ENCODE results near the gene L3MBTL2.
"Not testable (repeated sequence)": the region's sequence is repeated elsewhere in the genome, so short reads cannot be mapped to it uniquely, and the experiment has no call there.

The L3MBTL2 gene

DNA sequence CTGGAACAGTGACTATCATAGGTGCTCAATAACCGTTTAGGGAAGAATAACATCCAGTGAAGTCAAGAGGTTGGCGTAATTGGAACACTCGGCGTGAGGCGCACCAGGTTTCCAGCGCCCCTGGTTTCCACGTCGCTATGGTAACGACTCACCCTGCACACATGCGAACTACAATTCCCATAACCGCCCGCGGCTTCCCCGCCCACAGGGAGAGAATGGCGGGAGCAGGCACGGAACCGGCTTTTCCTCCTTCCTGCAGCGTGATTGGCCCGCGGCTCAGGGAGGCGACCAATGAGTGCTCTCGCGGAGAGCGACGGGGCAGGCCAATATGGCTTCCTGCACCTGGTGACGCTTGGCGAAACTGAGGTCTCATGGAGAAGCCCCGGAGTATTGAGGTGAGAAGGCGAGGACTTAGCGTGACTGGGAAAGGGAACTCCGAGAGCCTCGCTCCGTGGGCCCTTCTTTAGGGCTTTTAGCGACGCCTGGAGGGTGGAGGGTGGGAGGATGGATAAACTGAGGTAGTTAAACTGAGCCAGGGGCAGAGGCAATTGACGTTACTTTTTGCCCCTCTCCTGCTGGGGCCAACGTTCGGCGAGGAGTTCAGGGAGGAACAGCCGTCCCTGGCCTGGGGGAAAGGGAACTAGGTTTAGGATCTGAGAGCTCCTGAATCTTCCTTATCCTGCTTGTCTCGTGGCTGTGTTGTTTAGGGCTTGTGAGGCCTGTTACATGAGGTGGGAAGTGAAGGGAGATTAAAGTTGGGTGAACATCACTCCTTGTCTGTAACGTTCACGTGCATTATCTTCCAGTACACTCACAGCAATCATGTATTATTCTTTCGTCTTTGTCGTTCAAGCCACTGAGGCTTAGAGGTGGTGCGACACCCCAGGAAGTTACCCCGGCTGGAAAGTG lies at the start of gene L3MBTL2:
Gene L3MBTL2, plus strand, starts transcription at position 321 of the 909 bp plus-strand sequence. Its CDS starts 51 bp downstream, at position 372.
- peak; percentile 99 for DNase-seq (ENCODE audit: low spot score)

DNA sequence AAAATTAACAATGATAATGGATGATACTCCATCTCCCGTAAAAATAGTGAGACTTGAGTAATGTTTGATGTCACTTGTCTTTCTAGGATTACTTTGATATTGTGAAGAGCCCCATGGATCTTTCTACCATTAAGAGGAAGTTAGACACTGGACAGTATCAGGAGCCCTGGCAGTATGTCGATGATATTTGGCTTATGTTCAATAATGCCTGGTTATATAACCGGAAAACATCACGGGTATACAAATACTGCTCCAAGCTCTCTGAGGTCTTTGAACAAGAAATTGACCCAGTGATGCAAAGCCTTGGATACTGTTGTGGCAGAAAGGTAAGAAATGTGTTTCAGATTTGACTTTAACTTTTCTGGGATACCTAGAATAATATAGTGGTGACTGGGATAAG lies 48.0 kb upstream of the L3MBTL2 start:
- DNase-seq (ENCODE audit: low spot score) = no peak

DNA sequence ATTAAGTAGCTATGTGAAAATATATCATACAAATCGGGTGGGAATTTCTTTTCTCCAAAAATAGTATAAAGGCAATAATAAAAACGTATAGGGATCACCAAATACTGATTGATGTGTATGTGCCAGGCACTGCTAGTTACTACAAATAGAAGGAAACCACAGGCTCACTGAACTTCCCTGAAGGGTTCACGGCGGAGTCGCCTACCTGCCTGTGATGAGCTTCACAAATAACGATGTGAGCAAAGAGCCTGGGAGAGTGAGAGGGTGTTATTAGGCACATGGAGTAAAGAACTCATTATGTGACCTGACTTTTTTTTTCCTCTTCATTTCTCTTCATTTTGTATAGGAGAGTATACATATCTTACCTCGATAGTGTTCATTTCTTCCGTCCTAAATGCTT lies 36.0 kb upstream of the L3MBTL2 start:
- DNase-seq (ENCODE audit: low spot score) = no peak

DNA sequence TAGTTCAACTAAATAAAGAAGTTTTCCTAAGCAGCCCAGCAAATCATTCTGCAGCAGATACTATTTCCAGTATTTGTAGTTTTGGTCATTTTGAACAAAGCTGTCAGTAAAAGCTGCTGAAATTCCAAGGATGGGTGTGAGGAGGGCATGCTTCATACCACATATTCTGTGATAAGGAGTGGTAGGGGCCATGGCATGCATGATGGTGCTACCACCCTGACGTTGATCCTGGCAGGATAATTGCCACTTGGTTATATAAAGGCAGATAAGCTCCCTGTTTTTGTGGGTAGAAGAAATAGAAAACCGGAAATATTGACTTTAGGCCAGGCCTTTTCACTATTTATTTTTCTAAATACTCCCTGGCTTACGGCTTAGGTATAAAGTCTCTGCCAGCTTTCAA lies 33.1 kb upstream of the L3MBTL2 start:
- DNase-seq (ENCODE audit: low spot score) = no peak

DNA sequence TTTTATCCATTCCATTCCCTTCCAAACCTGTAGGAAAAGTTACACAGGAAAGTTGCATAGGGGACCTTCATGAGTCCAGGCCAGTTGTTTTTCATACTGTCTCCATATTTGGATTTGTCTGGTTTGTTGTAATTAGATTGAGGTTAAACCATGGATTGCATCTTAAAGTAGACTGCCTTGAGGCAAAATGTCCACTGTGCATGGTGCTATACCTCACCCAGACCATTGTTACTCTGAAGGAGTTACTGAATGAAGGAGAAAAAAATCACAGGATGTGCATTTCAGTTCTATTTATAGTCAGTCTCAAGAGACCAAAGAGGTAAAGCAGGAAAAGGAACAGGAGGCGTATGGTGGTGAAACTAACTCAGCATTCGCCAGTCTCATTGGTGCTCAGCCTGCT lies 29.6 kb upstream of the L3MBTL2 start:
- DNase-seq (ENCODE audit: low spot score) = no peak

DNA sequence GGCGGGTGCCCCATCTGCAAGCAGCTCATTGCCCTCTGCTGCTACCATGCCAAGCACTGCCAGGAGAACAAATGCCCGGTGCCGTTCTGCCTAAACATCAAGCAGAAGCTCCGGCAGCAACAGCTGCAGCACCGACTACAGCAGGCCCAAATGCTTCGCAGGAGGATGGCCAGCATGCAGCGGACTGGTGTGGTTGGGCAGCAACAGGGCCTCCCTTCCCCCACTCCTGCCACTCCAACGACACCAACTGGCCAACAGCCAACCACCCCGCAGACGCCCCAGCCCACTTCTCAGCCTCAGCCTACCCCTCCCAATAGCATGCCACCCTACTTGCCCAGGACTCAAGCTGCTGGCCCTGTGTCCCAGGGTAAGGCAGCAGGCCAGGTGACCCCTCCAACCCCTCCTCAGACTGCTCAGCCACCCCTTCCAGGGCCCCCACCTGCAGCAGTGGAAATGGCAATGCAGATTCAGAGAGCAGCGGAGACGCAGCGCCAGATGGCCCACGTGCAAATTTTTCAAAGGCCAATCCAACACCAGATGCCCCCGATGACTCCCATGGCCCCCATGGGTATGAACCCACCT lies 28.0 kb upstream of the L3MBTL2 start:
- no peak for DNase-seq (ENCODE audit: low spot score)

DNA sequence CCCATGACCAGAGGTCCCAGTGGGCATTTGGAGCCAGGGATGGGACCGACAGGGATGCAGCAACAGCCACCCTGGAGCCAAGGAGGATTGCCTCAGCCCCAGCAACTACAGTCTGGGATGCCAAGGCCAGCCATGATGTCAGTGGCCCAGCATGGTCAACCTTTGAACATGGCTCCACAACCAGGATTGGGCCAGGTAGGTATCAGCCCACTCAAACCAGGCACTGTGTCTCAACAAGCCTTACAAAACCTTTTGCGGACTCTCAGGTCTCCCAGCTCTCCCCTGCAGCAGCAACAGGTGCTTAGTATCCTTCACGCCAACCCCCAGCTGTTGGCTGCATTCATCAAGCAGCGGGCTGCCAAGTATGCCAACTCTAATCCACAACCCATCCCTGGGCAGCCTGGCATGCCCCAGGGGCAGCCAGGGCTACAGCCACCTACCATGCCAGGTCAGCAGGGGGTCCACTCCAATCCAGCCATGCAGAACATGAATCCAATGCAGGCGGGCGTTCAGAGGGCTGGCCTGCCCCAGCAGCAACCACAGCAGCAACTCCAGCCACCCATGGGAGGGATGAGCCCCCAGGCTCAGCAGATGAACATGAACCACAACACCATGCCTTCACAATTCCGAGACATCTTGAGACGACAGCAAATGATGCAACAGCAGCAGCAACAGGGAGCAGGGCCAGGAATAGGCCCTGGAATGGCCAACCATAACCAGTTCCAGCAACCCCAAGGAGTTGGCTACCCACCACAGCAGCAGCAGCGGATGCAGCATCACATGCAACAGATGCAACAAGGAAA lies 27.3 kb upstream of the L3MBTL2 start:
- no peak for DNase-seq (ENCODE audit: low spot score)

DNA sequence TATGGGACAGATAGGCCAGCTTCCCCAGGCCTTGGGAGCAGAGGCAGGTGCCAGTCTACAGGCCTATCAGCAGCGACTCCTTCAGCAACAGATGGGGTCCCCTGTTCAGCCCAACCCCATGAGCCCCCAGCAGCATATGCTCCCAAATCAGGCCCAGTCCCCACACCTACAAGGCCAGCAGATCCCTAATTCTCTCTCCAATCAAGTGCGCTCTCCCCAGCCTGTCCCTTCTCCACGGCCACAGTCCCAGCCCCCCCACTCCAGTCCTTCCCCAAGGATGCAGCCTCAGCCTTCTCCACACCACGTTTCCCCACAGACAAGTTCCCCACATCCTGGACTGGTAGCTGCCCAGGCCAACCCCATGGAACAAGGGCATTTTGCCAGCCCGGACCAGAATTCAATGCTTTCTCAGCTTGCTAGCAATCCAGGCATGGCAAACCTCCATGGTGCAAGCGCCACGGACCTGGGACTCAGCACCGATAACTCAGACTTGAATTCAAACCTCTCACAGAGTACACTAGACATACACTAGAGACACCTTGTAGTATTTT lies 26.6 kb upstream of the L3MBTL2 start:
- DNase-seq (ENCODE audit: low spot score) = no peak

DNA sequence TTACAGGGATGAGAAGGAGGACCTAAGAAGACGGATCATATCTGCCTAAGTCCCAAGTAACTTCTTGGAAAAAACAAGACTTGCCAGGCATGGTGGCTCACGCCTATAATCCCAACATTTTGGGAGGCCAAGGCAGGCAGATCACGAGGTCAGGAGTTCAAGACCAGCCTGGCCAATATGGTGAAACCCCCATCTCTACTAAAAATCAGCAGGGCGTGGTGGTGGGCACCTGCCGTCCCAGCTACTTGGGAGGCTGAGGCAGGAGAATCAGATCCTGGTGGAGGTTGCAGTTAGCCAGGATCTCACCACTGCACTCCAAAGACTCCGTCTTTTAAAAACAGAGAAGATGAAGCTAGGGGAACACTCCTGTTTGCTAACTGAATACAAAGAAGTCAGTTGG lies 24.8 kb upstream of the L3MBTL2 start:
- DNase-seq (ENCODE audit: low spot score) = not testable (repeated sequence)

DNA sequence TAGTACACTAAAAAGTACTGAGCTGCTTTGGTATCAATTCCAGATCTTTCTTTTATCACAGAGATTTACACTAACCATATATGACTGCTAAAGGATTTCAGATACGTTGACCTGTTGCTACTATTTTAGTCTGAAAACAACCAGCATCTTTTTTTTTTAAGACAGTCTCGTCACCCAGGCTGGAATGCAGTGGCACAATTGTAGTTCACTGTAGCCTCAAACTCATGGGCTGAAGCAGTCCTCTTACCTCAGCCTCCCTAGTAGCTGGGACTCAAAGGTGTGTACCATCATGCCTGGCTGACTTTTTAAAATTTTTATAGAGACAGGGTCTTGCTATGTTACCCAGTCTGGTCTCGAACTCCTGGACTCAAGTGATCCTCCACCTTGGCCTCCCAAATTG lies 24.2 kb upstream of the L3MBTL2 start:
- no peak for DNase-seq (ENCODE audit: low spot score)

DNA sequence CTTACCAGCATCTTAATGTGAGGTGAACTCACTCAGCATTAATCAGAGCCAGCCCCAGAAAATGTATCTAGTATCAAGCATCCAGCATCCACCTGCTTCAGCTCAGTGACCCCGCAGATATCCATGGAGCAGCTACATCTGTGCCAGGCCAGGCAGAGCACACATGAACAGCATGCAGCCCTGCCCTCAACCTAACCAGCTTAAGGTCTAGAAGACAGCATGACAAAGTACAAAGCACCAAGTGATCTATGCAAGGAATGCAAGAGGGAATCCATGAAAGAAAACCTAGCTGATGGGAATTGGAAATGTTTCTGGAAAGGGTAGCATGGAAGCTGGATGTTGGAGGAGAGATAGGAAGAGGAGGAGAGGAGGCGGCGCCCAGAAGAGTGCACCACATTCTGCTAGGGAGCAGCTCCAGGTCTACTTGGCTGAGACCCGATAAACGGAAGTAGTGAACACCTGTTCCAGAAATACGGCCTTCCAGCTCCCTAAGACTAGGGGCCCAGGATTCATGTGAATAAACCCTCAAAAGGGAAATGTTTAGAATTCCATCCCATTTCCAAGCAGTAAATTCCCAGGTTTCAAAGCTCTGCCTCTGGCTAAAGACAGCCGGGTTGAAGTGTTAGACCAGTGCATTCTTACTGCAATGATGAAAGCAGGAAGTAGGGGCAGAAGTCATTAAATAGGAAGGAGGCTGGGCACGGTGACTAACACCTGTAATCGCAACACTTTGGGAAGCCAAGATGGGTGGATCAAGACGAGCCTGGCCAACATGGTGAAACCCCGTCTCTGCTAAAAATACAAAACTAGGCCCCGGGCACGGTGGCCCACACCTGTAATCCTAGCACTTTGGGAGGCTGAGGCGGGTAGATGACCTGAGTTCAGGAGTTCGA lies 23.5 kb upstream of the L3MBTL2 start:
- DNase-seq (ENCODE audit: low spot score) = peak; percentile 58

DNA sequence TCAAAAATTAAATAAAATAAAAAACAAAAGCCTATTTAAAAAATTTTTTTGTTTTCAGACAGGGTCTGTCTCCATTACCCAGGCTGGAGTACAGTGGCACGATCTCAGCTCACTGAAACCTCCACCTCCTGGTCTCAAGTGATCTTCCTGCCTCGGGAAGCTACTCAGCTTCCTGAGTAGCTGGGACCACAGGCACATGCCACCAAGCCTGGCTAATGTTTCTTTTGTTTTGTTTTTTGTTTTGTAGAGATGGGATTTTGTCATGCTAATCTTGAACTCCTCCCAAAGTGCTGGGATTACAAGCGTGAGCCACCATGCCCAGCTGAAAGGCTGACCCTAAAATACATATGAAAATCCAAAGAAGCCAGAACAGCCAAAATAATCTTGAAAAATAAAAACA lies 20.4 kb upstream of the L3MBTL2 start:
- no peak for DNase-seq (ENCODE audit: low spot score)

DNA sequence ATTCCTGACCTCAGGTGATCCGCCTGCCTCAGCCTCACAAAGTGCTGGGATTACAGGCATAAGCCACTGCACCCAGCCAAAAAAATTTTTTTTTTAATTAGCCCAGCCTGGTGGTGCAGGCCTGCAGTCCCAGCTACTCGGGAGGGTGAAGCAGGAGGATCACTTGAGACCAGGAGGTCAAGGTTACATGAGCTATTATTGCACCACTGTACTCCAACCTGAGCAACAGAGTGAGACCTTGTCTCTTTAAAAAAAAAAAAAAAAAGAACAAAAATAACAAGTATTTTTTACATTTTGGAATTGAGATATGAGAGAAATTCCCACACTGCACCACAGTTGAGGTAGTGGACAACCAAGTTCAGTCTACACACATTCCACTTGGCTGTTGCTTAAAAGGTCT lies 13.6 kb upstream of the L3MBTL2 start:
- no peak for DNase-seq (ENCODE audit: low spot score)

DNA sequence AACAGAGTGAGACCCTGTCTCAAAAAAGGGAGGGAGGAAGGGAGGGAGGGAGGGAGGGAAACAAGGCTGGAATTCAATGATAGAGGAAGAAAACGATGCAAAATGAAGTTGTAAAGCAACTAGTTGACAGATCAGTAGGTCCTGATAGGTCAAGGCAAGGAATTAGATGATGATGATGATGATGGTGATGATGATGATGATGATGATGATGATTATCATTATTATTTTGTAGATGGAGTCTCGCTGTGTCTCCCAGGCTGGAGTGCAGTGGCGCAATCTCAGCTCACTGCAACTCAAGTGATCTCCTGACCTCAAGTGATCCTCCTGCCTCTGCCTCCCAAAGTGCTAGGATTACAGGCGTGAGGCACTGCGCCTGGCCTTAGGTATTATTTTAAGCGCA lies 11.3 kb upstream of the L3MBTL2 start:
- DNase-seq (ENCODE audit: low spot score) = no peak

DNA sequence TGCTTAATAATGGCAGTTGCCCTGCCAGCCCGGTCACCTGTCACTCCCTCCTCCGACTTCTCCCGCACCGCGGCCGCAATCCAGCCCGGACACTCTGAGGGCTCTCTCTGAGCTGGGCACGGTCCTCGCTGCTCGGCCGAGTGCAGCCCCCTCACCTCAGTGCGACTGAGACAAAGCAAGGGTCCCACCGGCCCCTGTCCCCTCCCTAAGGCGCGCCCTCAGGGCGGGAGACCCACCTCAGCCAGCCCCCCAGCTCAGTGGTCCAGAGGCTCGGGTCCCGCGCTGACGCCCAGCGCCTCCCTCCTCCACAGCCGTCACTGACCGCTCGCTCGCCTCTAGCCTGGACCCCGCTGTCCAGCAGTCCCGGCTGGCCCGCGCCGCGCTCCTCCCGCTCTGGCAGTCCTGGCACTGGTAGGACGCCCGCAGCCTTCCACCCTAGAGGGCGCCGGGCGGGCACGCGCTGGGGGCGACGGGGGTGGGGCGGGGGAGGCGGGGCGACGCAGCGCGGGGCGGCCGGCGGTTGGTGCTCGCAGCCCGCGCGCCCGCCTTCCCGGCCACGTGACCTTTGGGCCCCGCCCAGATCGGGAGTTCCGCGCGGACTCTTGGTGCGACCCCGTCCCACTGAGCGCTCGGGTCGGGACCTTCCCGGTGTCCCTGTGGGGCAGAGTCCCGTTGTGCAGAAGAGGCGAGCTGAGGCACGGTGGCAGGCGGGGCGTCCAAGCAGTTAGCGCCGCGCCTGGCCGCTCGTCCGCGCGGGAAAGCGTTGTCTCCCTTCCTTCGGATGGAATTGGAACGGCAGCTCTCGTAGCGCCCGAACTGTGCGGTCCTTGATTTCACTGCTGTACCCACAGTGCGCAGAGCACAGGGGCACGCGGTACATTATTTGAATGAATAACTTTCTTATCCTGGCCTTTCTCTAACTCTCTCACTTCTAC lies 7.8 kb upstream of the L3MBTL2 start:
- DNase-seq (ENCODE audit: low spot score) = peak; percentile 96

DNA sequence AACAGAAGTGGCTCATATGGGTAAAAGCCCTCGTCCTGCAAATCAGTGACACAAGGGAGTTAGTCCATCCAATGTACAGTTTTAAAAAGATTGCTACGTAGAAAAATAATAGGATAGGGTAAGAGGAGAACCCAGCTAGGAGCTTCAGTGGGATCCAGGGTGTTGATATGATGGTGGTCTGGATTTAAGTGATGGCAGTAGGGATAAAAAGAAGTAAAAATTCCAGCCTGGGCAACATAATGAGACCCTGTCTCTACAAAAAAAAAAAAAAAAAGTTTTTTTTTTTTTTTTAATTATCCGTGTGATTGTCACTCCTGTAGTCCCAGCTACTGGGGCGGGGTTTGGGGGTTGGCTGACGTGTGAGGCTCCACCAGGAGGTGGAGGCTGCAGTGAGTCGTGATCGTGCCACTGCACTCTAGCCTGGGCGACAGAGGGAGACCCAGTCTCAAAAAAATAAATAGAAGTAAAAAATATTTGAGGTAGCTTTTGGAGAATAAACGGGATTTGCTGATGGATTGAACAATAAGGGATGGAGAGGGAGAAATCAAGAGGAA lies 7.0 kb upstream of the L3MBTL2 start:
- DNase-seq (ENCODE audit: low spot score) = no peak

DNA sequence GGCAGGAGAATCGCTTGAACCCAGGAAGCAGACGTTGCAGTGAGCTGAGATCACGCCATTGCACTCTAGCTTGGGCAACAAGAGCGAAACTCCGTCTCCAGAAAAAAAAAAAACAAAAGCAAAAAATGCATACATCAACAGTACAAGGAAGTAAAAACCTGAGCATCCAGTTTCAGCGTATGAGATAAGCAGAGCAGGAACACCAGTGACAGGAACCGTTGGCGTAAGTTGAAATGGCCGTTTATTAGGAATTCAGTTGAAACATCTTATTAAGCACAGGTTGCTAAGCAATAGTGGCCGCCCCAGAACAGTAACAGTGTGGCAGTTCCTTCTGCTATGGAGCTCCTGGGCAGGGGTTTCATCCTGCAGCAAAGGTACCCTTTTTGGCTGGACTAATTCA lies 4.0 kb upstream of the L3MBTL2 start:
- no peak for DNase-seq (ENCODE audit: low spot score)

DNA sequence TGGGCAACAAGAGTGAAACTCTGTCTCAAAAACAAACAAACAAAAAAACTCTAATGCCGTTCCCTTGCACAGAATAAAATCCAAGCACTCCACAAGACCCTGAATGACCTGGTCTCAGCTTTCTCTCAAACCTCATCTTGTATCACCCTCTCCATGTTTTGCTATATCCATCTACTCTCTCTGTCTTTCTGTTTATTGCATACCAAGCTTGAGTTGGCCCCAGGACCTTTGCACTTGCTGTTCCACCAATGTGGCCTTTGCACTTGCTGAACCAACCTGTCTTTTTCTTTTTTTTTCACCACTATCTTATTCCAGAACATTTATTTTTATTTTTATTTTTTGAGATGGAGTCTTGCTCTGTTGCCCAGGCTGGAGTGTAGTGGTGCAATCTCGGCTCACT lies 2.0 kb upstream of the L3MBTL2 start:
- no peak for DNase-seq (ENCODE audit: low spot score)

DNA sequence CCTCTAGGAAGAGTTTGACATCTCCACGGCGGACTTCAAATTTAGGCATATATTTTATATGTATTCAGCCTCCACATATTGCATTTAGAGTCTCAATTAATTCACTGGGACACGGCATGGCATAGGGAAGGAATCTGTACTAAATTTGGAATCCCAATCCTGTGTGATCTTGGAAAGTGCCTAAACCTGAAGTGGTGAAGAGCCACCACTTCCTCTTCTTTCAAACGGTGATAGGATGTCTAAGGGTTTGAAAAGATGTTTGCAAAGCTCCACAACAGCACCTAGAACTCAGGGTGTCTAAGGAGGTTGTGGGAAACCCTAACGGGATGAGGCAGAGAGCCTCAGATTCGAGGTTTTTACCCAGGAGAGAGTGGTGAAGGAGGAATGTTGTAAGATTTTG lies 1.0 kb upstream of the L3MBTL2 start:
- DNase-seq (ENCODE audit: low spot score) = no peak

DNA sequence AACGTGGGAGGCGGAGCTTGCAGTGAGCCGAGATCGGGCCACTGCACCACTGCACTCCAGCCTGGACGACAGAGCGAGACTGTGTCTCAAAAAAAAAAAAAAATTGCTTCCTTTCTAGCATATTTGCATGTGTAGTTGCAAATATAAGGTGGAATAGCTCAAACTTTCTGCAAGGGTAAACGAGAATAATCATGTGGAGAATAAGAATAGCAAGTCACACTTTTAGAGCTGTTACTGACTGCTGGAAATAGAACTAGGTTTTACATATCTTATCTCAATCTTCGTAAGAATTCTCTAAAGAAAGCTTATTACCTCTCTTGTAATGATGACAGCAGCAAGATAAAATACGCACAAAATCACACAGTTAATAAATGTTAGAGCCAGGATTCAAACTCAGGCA lies 1.6 kb downstream of the L3MBTL2 start:
- DNase-seq (ENCODE audit: low spot score) = no peak
